Ovary (tissue), 3 donors: ENCODE measurements around the gene SLC39A1.

Experiments
- POLR2A ChIP-seq: fragments of 450-650 bp; IDR thresholded peaks from one replicate; pipeline ENCODE4 v1.6.1; 2017; ENCODE audit warnings: antibody characterized with exemption, mild to moderate bottlenecking, moderate library complexity
- TF ChIP-seq, protein P1 (sequence below), 3 donors: fragments of 450-650 bp in 2 of 3; fragments of 200-600 bp in 1 of 3; IDR thresholded peaks; one replicate each; pipeline versions ENCODE4 v1.5.1 to v1.8.0; 2016 to 2022; ENCODE audit warnings: antibody characterized with exemption in 3 of 3, mild to moderate bottlenecking in 1 of 3
- donor health status: DM: no; HTN: no; CAD: no.

- TF ChIP-seq, protein P1, sequence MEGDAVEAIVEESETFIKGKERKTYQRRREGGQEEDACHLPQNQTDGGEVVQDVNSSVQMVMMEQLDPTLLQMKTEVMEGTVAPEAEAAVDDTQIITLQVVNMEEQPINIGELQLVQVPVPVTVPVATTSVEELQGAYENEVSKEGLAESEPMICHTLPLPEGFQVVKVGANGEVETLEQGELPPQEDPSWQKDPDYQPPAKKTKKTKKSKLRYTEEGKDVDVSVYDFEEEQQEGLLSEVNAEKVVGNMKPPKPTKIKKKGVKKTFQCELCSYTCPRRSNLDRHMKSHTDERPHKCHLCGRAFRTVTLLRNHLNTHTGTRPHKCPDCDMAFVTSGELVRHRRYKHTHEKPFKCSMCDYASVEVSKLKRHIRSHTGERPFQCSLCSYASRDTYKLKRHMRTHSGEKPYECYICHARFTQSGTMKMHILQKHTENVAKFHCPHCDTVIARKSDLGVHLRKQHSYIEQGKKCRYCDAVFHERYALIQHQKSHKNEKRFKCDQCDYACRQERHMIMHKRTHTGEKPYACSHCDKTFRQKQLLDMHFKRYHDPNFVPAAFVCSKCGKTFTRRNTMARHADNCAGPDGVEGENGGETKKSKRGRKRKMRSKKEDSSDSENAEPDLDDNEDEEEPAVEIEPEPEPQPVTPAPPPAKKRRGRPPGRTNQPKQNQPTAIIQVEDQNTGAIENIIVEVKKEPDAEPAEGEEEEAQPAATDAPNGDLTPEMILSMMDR (IDR thresholded peaks at IDR 0.05) = no peak
- TF ChIP-seq POLR2A = no peak
Measured at GRCh38 chr1:153985941-153986761, 22.8 kb upstream of the SLC39A1 start, which contains the start of gene RAB13.
